CD4-positive, alpha-beta T cell (primary cell): ENCODE data around the gene ACTRT1. TPM values are rescaled to one million over a fixed set of nuclear protein-coding genes. Genes with fewer than 3 reads are reported as not detected.

ENCODE experiments used
- ATAC-seq: fragments of 200-7000 bp; cut with Tn5 transposase; one replicate; pipeline ENCODE4 v1.10.0; 2022; ENCODE audit warnings: mild to moderate bottlenecking; ENCODE audit not compliant: poor library complexity
- CTCF ChIA-PET: fragments of 350-600 bp; sonication (Branson Sonifier 250); formaldehyde crosslinking; loops from one replicate; lab custom pipeline; 2021; ENCODE audit warnings: antibody characterized with exemption, inconsistent platforms; lab: Charles Lee
- POLR2A ChIA-PET: fragments of 350-600 bp; sonication (Branson Sonifier 250); formaldehyde crosslinking; loops from one replicate; lab custom pipeline; 2021; ENCODE audit warnings: antibody characterized with exemption, inconsistent platforms; lab: Charles Lee
- DNase-seq, 14 experiments: peaks; one replicate each; pipeline ENCODE4 v3.0.0-alpha.2; 2013 to 2020; ENCODE audit warnings: mixed read lengths in 2 of 14
- H3K27ac ChIP-seq, 2 donors: one replicate each; pipeline versions ENCODE4 v1.5.1 to v1.7.0; 2013; ENCODE audit warnings: low read length in 2 of 2, low read depth in 1 of 2, mild to moderate bottlenecking in 1 of 2
- H3K27me3 ChIP-seq, 2 experiments: 1 replicate in 1 of 2; 2 replicates in 1 of 2; pipeline versions ENCODE4 v1.6.1 to v1.7.0; 2013; ENCODE audit warnings: low read length in 2 of 2, control low read depth in 1 of 2, mild to moderate bottlenecking in 1 of 2, moderate library complexity in 1 of 2; ENCODE audit not compliant: insufficient read depth in 2 of 2, control insufficient read depth in 1 of 2
- H3K36me3 ChIP-seq: one replicate; pipeline ENCODE4 v1.6.1; 2013; ENCODE audit warnings: low read length, control low read depth; ENCODE audit not compliant: insufficient read depth
- H3K4me1 ChIP-seq: one replicate; pipeline ENCODE4 v1.6.1; 2013; ENCODE audit warnings: low read length, control low read depth; ENCODE audit not compliant: insufficient read depth
- H3K4me3 ChIP-seq: one replicate; pipeline ENCODE4 v1.5.1; 2013; ENCODE audit warnings: mild to moderate bottlenecking, low read length, moderate library complexity
- H3K9me3 ChIP-seq, 2 experiments: 1 replicate in 1 of 2; 2 replicates in 1 of 2; pipeline versions ENCODE4 v1.6.1 to v1.7.0; 2013; ENCODE audit warnings: low read length in 2 of 2, mild to moderate bottlenecking in 2 of 2, control low read depth in 1 of 2, moderate library complexity in 1 of 2; ENCODE audit not compliant: control insufficient read depth in 1 of 2, insufficient read depth in 1 of 2
- H3K27ac Mint-ChIP-seq: one replicate; pipeline ENCODE4 v1.8.0; 2020; ENCODE audit warnings: mixed read lengths
- H3K27me3 Mint-ChIP-seq: one replicate; pipeline ENCODE4 v1.8.0; 2021; ENCODE audit warnings: mixed read lengths
- H3K36me3 Mint-ChIP-seq: one replicate; pipeline ENCODE4 v1.8.0; 2021; ENCODE audit warnings: low read depth, mixed read lengths
- H3K4me1 Mint-ChIP-seq: one replicate; pipeline ENCODE4 v1.8.0; 2021; ENCODE audit warnings: low read depth, mixed read lengths
- H3K4me3 Mint-ChIP-seq: one replicate; pipeline ENCODE4 v1.8.0; 2020; ENCODE audit warnings: mild to moderate bottlenecking, mixed read lengths
- H3K9me3 Mint-ChIP-seq: one replicate; pipeline ENCODE4 v1.8.0; 2020; ENCODE audit warnings: mixed read lengths
- CTCF ChIP-seq: fragments of 200-600 bp; IDR thresholded peaks from one replicate; pipeline ENCODE4 v1.8.0; 2022; ENCODE audit warnings: antibody characterized with exemption, mild to moderate bottlenecking
- intact Hi-C, 2 experiments: fragments of 100-400 bp; cut with DNase I in 1 of 2; cut with micrococcal nuclease in 1 of 2; formaldehyde crosslinking; loops; one replicate each; pipeline versions ENCODE4 v1.15.1 to v1.9.0; 2023 to 2025; cut with DNase I, micrococcal nuclease
- total RNA-seq, 174 experiments: library from RNA in 2 of 174; stranded (reverse) in 2 of 174; gene quantifications; one replicate each; pipeline ENCODE4 v1.2.3 and lab custom pipeline; 2021 to 2026

The ACTRT1 gene
- total RNA-seq, 2 experiments from 2014 or later, result not detected

- no peaks in the 10 kb centered on the region for H3K4me1 Mint-ChIP-seq
- Histone ChIP-seq H3K4me1 (no peaks in the 10 kb centered on the region), H3K27ac (no peak overlapping the region), H3K36me3 (no peaks in the 10 kb centered on the region), H3K9me3 (no peaks in the 10 kb centered on the region), H3K4me3 (no peak overlapping the region), H3K27me3 (no peaks in the 10 kb centered on the region)
- H3K27ac Mint-ChIP-seq, result no peak overlapping the region
- ATAC-seq (no peak), DNase-seq (no peak)
- ChIA-PET CTCF (no interaction called here), POLR2A (no interaction called here)
- no peak overlapping the region for H3K4me3 Mint-ChIP-seq
- no peak for TF ChIP-seq CTCF
- H3K9me3 Mint-ChIP-seq, result no peaks in the 10 kb centered on the region
- intact Hi-C loops, result no loop called here
- no peaks in the 10 kb centered on the region for H3K36me3 Mint-ChIP-seq
- no peaks in the 10 kb centered on the region for H3K27me3 Mint-ChIP-seq
These were observed 677 bp downstream of the ACTRT1 start for GRCh38 chrX:128051526-128051925.

GRCh38 chrX:128035318-128035717, 16.9 kb downstream of the ACTRT1 start:
- no peaks in the 10 kb centered on the region for H3K27me3 Mint-ChIP-seq
- Histone ChIP-seq H3K4me3 (no peak overlapping the region), H3K9me3 (no peaks in the 10 kb centered on the region), H3K36me3 (no peaks in the 10 kb centered on the region), H3K27ac (no peak overlapping the region), H3K4me1 (no peaks in the 10 kb centered on the region), H3K27me3 (no peaks in the 10 kb centered on the region)
- H3K4me1 Mint-ChIP-seq, result no peaks in the 10 kb centered on the region
- no peak for TF ChIP-seq CTCF
- peaks cover 2% of the 10 kb centered on the region for H3K9me3 Mint-ChIP-seq
- no peaks in the 10 kb centered on the region for H3K36me3 Mint-ChIP-seq
- H3K4me3 Mint-ChIP-seq, result no peak overlapping the region
- DNase-seq, result no peak
- H3K27ac Mint-ChIP-seq, result no peak overlapping the region
- ATAC-seq, result no peak
- intact Hi-C loops, result no loop called here
- POLR2A ChIA-PET, result no interaction called here
- CTCF ChIA-PET, result no interaction called here

DNA sequence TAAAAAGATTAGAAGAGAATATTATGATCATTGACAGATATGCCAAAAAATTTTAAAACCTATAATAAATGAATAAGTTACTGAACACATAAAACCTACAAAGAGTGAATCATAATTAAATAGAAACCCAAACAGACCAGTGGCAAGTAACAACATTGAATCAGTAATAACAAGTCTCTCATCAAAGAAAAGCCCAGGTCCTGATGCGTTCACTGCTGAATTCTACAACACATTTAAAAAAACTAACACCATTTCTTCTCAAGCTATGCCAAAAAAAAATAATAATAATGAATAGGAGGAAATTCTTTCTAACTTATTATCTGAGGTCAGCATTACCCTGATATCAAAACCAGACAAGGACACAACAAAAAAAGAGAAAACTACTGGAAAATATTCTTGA, 30.6 kb downstream of the ACTRT1 start:
- H3K9me3 ChIP-seq, result no peaks in the 10 kb centered on the region
- Mint-ChIP-seq H3K27me3 (no peaks in the 10 kb centered on the region), H3K36me3 (no peaks in the 10 kb centered on the region), H3K9me3 (no peaks in the 10 kb centered on the region), H3K4me1 (no peaks in the 10 kb centered on the region), H3K4me3 (no peak overlapping the region), H3K27ac (no peak overlapping the region)
- H3K27ac ChIP-seq, result no peak overlapping the region
- no peaks in the 10 kb centered on the region for H3K4me1 ChIP-seq
- TF ChIP-seq CTCF, result no peak
- CTCF ChIA-PET, result no interaction called here
- intact Hi-C loops, result no loop called here
- POLR2A ChIA-PET, result no interaction called here
- no peak overlapping the region for H3K4me3 ChIP-seq
- no peaks in the 10 kb centered on the region for H3K36me3 ChIP-seq
- ATAC-seq (no peak), DNase-seq (no peak)
- H3K27me3 ChIP-seq, result no peaks in the 10 kb centered on the region
